Measurements from ENCODE around the gene DTD1.

DTD1 gene

DNA sequence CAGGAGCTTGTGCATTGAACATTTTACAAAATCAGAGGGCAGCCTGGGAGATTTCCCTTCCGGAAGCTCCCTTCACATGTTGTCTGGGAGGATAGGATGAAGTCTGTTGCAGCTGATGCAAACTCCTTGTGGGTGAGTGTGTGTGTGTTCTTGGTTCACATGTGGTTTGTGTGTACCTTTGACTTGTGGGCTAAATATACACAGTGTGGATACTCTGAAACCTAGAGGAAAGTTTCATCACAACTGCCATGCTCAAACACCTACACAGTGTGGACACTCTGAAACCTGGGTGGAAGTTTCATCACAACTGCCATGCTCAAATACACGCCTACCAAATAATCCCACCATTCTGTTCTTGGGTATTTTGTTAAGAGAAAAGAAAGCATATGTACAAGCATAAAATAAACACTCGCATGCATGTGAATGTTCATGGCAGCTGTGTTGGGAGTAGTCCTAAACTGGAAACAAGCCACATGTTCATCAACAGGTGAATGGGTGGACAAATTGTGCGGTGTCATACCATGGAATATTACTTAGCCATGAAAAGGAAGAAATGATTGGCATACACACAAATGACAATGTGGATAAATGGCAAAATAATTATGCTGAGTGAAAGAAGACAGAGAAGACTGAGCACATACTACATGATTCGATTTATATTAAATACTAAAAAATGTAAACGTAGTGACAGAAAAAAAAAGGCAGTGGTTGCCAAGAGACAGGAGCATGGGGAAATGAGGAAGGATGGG lies 227.5 kb downstream of the DTD1 start:
- DNase-seq (ENCODE audit: low read depth, low spot score) = no peak
- no peak overlapping the region for H3K4me3 ChIP-seq (ENCODE audit: low read depth, low read length)
- in situ Hi-C loops (cut with HindIII; ENCODE audit: low sequenced_read_pairs) = no loop called here
- TF ChIP-seq, protein P1, sequence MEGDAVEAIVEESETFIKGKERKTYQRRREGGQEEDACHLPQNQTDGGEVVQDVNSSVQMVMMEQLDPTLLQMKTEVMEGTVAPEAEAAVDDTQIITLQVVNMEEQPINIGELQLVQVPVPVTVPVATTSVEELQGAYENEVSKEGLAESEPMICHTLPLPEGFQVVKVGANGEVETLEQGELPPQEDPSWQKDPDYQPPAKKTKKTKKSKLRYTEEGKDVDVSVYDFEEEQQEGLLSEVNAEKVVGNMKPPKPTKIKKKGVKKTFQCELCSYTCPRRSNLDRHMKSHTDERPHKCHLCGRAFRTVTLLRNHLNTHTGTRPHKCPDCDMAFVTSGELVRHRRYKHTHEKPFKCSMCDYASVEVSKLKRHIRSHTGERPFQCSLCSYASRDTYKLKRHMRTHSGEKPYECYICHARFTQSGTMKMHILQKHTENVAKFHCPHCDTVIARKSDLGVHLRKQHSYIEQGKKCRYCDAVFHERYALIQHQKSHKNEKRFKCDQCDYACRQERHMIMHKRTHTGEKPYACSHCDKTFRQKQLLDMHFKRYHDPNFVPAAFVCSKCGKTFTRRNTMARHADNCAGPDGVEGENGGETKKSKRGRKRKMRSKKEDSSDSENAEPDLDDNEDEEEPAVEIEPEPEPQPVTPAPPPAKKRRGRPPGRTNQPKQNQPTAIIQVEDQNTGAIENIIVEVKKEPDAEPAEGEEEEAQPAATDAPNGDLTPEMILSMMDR (IDR thresholded peaks at IDR 0.05; ENCODE audit: low read depth, low read length) = no peak
